Kidney epithelial cell (primary cell): Measurements from ENCODE around the gene DACT3. TPM values are rescaled to one million over a fixed set of nuclear protein-coding genes. Genes with fewer than 3 reads are reported as not detected.

Source experiments
- DNase-seq: peaks from one replicate; pipeline ENCODE4 v3.0.0-alpha.2; 2010; ENCODE audit warnings: low read depth
- H3K27me3 ChIP-seq: 2 replicates; pipeline ENCODE4 v1.6.0; 2011; ENCODE audit warnings: low read length; ENCODE audit not compliant: control insufficient read depth, insufficient read depth
- H3K36me3 ChIP-seq: 2 replicates; pipeline ENCODE4 v1.5.1; 2011; ENCODE audit warnings: low read length; ENCODE audit not compliant: control insufficient read depth, insufficient read depth
- H3K4me3 ChIP-seq: 2 replicates; pipeline ENCODE4 v1.5.1; 2011; ENCODE audit warnings: low read depth, mild to moderate bottlenecking, control low read depth, low read length
- CTCF ChIP-seq: IDR thresholded peaks from 2 replicates; pipeline ENCODE4 v1.5.1; 2011; ENCODE audit warnings: mild to moderate bottlenecking, moderate library complexity, low read length, control low read depth, inconsistent platforms; ENCODE audit not compliant: insufficient read depth, poor library complexity, severe bottlenecking
- total RNA-seq: library from RNA; depleted of rRNA; stranded (reverse); fragments of >200 nt; gene quantifications from 2 replicates; pipeline ENCODE4 v1.2.3, GENCODE V29; 2015

DACT3 gene
- total RNA-seq, 1 donor from 2014 or later = 0.33 TPM

- no peak for TF ChIP-seq CTCF
- H3K27me3 ChIP-seq = peaks cover 31% of the 10 kb centered on the region
- no peak for DNase-seq
- no peaks in the 10 kb centered on the region for H3K36me3 ChIP-seq
- H3K4me3 ChIP-seq = no peak overlapping the region
These were observed 6.3 kb downstream of the DACT3 start for GRCh38 chr19:46654621-46655152.

GRCh38 chr19:46650445-46650844 lies 10.5 kb downstream of the DACT3 start:
- Histone ChIP-seq H3K4me3 (no peak overlapping the region), H3K27me3 (peaks cover 39% of the 10 kb centered on the region), H3K36me3 (no peaks in the 10 kb centered on the region)
- TF ChIP-seq CTCF = no peak
- no peak for DNase-seq

GRCh38 chr19:46648961-46649960 lies 11.7 kb downstream of the DACT3 start:
- no peak overlapping the region for H3K4me3 ChIP-seq
- no peak for TF ChIP-seq CTCF
- H3K36me3 ChIP-seq = no peaks in the 10 kb centered on the region
- peaks cover 39% of the 10 kb centered on the region for H3K27me3 ChIP-seq
- DNase-seq = no peak

GRCh38 chr19:46648060-46648960 lies 12.7 kb downstream of the DACT3 start:
- no peaks in the 10 kb centered on the region for H3K36me3 ChIP-seq
- peaks cover 35% of the 10 kb centered on the region for H3K27me3 ChIP-seq
- TF ChIP-seq CTCF = no peak
- H3K4me3 ChIP-seq = no peak overlapping the region
- DNase-seq = no peak

GRCh38 chr19:46646402-46646801 lies 14.6 kb downstream of the DACT3 start:
- no peak for DNase-seq
- Histone ChIP-seq H3K36me3 (no peaks in the 10 kb centered on the region), H3K4me3 (no peak overlapping the region), H3K27me3 (peaks cover 33% of the 10 kb centered on the region)
- TF ChIP-seq CTCF = no peak
